NB4 (cell line): ENCODE measurements around the gene FREY1.

Source experiments
- DNase-seq: peaks from one replicate; pipeline ENCODE4 v3.0.0; 2010; ENCODE audit warnings: low read depth
- H3K4me3 ChIP-seq: one replicate; pipeline ENCODE4 v1.5.1; 2011; ENCODE audit warnings: mild to moderate bottlenecking, low read depth, low read length, moderate library complexity
- MYC ChIP-seq: IDR thresholded peaks from 2 replicates; pipeline ENCODE4 v1.6.1; 2011; ENCODE audit warnings: low read depth, low read length
- POLR2A ChIP-seq: IDR thresholded peaks from 2 replicates; pipeline ENCODE4 v1.6.1; 2011; ENCODE audit warnings: mild to moderate bottlenecking; ENCODE audit not compliant: insufficient read length; ENCODE audit errors: extremely low read depth
- TF ChIP-seq, protein P1 (sequence below): IDR thresholded peaks from one replicate; pipeline ENCODE4 v1.5.1; 2012; ENCODE audit warnings: low read depth, low read length
- TF ChIP-seq, protein P2 (sequence below): IDR thresholded peaks from 2 replicates; pipeline ENCODE4 v1.6.1; 2011; ENCODE audit warnings: low read depth, low read length

FREY1 gene

GRCh38 chr11:45894555-45895247 lies 12.4 kb downstream of the FREY1 start:
- no peak overlapping the region for H3K4me3 ChIP-seq
- TF ChIP-seq, protein P1, sequence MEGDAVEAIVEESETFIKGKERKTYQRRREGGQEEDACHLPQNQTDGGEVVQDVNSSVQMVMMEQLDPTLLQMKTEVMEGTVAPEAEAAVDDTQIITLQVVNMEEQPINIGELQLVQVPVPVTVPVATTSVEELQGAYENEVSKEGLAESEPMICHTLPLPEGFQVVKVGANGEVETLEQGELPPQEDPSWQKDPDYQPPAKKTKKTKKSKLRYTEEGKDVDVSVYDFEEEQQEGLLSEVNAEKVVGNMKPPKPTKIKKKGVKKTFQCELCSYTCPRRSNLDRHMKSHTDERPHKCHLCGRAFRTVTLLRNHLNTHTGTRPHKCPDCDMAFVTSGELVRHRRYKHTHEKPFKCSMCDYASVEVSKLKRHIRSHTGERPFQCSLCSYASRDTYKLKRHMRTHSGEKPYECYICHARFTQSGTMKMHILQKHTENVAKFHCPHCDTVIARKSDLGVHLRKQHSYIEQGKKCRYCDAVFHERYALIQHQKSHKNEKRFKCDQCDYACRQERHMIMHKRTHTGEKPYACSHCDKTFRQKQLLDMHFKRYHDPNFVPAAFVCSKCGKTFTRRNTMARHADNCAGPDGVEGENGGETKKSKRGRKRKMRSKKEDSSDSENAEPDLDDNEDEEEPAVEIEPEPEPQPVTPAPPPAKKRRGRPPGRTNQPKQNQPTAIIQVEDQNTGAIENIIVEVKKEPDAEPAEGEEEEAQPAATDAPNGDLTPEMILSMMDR: no peak
- TF ChIP-seq MYC: no peak
- TF ChIP-seq, protein P2, sequence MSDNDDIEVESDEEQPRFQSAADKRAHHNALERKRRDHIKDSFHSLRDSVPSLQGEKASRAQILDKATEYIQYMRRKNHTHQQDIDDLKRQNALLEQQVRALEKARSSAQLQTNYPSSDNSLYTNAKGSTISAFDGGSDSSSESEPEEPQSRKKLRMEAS: no peak
- TF ChIP-seq POLR2A: no peak
- no peak for DNase-seq

GRCh38 chr11:45892856-45893255 lies 14.2 kb downstream of the FREY1 start:
- TF ChIP-seq, protein P1: no peak
- TF ChIP-seq, protein P2: no peak
- no peak for TF ChIP-seq POLR2A
- no peak for TF ChIP-seq MYC
- no peak for DNase-seq
- no peak overlapping the region for H3K4me3 ChIP-seq

GRCh38 chr11:45890886-45891550 lies 16.1 kb downstream of the FREY1 start:
- DNase-seq: no peak
- no peak for TF ChIP-seq MYC
- TF ChIP-seq, protein P1: no peak
- TF ChIP-seq, protein P2: no peak
- TF ChIP-seq POLR2A: no peak
- no peak overlapping the region for H3K4me3 ChIP-seq

DNA sequence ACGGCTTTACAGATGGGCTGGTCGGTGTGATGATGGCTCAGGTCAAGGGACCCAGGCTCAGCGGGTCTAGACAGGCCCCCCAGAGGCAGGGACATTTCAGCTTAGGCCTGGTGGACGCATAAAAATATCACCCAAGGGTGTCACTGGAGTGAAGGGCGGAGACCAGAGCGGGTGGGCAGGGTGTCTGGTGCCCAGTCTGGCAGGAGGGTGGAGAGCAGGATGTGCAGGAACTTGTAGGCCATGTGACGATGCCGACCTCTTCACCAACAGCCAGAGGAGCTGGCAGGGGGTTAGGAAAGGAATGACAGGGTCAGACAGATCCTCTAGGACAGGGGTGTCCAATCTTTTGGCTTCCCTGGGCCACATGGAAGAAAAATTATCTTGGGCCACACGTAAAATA lies 17.1 kb downstream of the FREY1 start:
- TF ChIP-seq MYC (no peak), POLR2A (no peak)
- TF ChIP-seq, protein P1: no peak
- no peak for DNase-seq
- no peak overlapping the region for H3K4me3 ChIP-seq

GRCh38 chr11:45889555-45889954 lies 17.5 kb downstream of the FREY1 start:
- DNase-seq: no peak
- H3K4me3 ChIP-seq: no peak overlapping the region
- TF ChIP-seq, protein P1: no peak
- no peak for TF ChIP-seq MYC
- TF ChIP-seq, protein P2: no peak
- no peak for TF ChIP-seq POLR2A
